Fibroblast of upper back skin (primary cell): ENCODE results near the gene MECR.

Experiments
- DNase-seq: peaks from one replicate; pipeline ENCODE4 v3.0.0-alpha.2; 2013

Gene MECR

GRCh38 chr1:29254346-29254745 lies 23.6 kb upstream of the MECR start:
- peak; percentile 61 for DNase-seq

- no peak for DNase-seq
Observed at GRCh38 chr1:29253180-29253579, 22.4 kb upstream of the MECR start.

GRCh38 chr1:29251164-29252124 lies 20.7 kb upstream of the MECR start:
- DNase-seq = no peak

- no peak for DNase-seq
Observed at GRCh38 chr1:29249951-29250581, 19.3 kb upstream of the MECR start.

GRCh38 chr1:29249170-29249691 lies 18.5 kb upstream of the MECR start:
- DNase-seq = peak; percentile 80

- DNase-seq = no peak
Observed at GRCh38 chr1:29248409-29248808, 17.7 kb upstream of the MECR start.

GRCh38 chr1:29247571-29248273 lies 17.0 kb upstream of the MECR start:
- DNase-seq = no peak

- DNase-seq = no peak
Observed at GRCh38 chr1:29247044-29247443, 16.3 kb upstream of the MECR start.

GRCh38 chr1:29245876-29246275 lies 15.1 kb upstream of the MECR start:
- peak; percentile 66 for DNase-seq

- DNase-seq = no peak
Observed at GRCh38 chr1:29245261-29245660, 14.5 kb upstream of the MECR start.

GRCh38 chr1:29243871-29244200 lies 13.1 kb upstream of the MECR start:
- peak; percentile 92 for DNase-seq

- DNase-seq = no peak
Observed at GRCh38 chr1:29243023-29243870, 12.5 kb upstream of the MECR start.

- no peak for DNase-seq
Observed at GRCh38 chr1:29240986-29241385, 10.3 kb upstream of the MECR start.

GRCh38 chr1:29240400-29240837 lies 9.7 kb upstream of the MECR start:
- peak; percentile 53 for DNase-seq

- no peak for DNase-seq
Observed at GRCh38 chr1:29239142-29239541, 8.4 kb upstream of the MECR start.

- no peak for DNase-seq
Observed at GRCh38 chr1:29238620-29239002, 7.9 kb upstream of the MECR start.

- no peak for DNase-seq
Observed at GRCh38 chr1:29237852-29238619, 7.3 kb upstream of the MECR start.

GRCh38 chr1:29237129-29237821 lies 6.5 kb upstream of the MECR start:
- DNase-seq = peak; percentile 64

GRCh38 chr1:29236712-29237128 lies 6.0 kb upstream of the MECR start:
- DNase-seq = no peak

- peak; percentile 67 for DNase-seq
Observed at GRCh38 chr1:29235955-29236711, 5.4 kb upstream of the MECR start, which contains the start of gene PTPRU. PTPRU (plus strand) TSS chr1:29236522; CDS start chr1:29236645, 123 bp downstream.
